PC-9 (cell line): Measurements from ENCODE around the gene ZNF462. TPM values are rescaled to one million over a fixed set of nuclear protein-coding genes. Genes with fewer than 3 reads are reported as not detected.

ENCODE experiments used
- BruUV-seq: library from RNA; stranded (reverse); fragments of 400-500 nt; replicated peaks from 2 replicates; lab custom pipeline; 2021; lab: Mats Ljungman, UMichigan
- CTCF ChIA-PET: fragments of 300-600 bp; sonication (Branson Sonifier 250); formaldehyde crosslinking; loops from one replicate; lab custom pipeline; 2022; ENCODE audit warnings: antibody characterized with exemption; lab: Charles Lee
- POLR2A ChIA-PET: fragments of 300-600 bp; sonication (Branson Sonifier 250); formaldehyde crosslinking; loops from one replicate; lab custom pipeline; 2022; ENCODE audit warnings: antibody characterized with exemption; ENCODE audit not compliant: unreplicated experiment; lab: Charles Lee
- DNase-seq, 2 experiments: peaks; one replicate each; pipeline versions ENCODE4 v3.0.0 to v3.0.0-alpha.2; 2015 to 2022; ENCODE audit warnings: mixed read lengths in 1 of 2
- H2AFZ ChIP-seq: fragments of 200-600 bp; sonication (generic); 2 replicates; pipeline ENCODE4 v1.8.1; 2017; ENCODE audit warnings: antibody characterized with exemption
- H3F3A ChIP-seq: fragments of 200-600 bp; sonication (generic); 2 replicates; pipeline ENCODE4 v1.8.1; 2017; ENCODE audit warnings: antibody characterized with exemption, mild to moderate bottlenecking, low read depth; ENCODE audit not compliant: insufficient read depth
- H3K27ac ChIP-seq: fragments of 200-600 bp; sonication (generic); 2 replicates; pipeline ENCODE4 v1.6.1; 2016; ENCODE audit warnings: mixed run types
- H3K27me3 ChIP-seq: fragments of 200-600 bp; sonication (generic); 2 replicates; pipeline ENCODE4 v1.6.1; 2016; ENCODE audit warnings: low read depth, mixed run types; ENCODE audit not compliant: insufficient read depth
- H3K36me3 ChIP-seq: fragments of 200-600 bp; sonication (generic); 2 replicates; pipeline ENCODE4 v1.6.1; 2016; ENCODE audit warnings: low read depth, mixed run types
- H3K4me1 ChIP-seq: fragments of 200-600 bp; sonication (generic); replicated peaks from 2 replicates; pipeline ENCODE4 v1.6.1; 2016; ENCODE audit warnings: mixed run types; ENCODE audit not compliant: insufficient read depth
- H3K4me2 ChIP-seq: fragments of 200-600 bp; sonication (generic); 2 replicates; pipeline ENCODE4 v1.6.1; 2017; ENCODE audit warnings: mixed run types
- H3K4me3 ChIP-seq: fragments of 200-600 bp; sonication (generic); 2 replicates; pipeline ENCODE4 v1.6.1; 2016; ENCODE audit warnings: mixed run types
- H3K79me2 ChIP-seq: fragments of 200-600 bp; sonication (generic); 2 replicates; pipeline ENCODE4 v1.6.1; 2017; ENCODE audit warnings: low read depth, mixed run types
- H3K9me2 ChIP-seq: fragments of 200-600 bp; sonication (generic); 2 replicates; pipeline ENCODE4 v1.8.1; 2017; ENCODE audit warnings: mild to moderate bottlenecking; ENCODE audit not compliant: insufficient read depth
- H3K9me3 ChIP-seq: fragments of 200-600 bp; sonication (generic); 2 replicates; pipeline ENCODE4 v1.8.1; 2016; ENCODE audit warnings: low read depth; ENCODE audit not compliant: insufficient read depth
- H4K20me1 ChIP-seq: fragments of 200-600 bp; sonication (generic); 2 replicates; pipeline ENCODE4 v1.8.1; 2017; ENCODE audit not compliant: insufficient read depth
- EZH2 ChIP-seq: fragments of 200-600 bp; sonication (generic); IDR thresholded peaks from 2 replicates; pipeline ENCODE4 v1.8.0; 2017; ENCODE audit warnings: antibody characterized with exemption, low read depth
- intact Hi-C: fragments of 100-400 bp; cut with micrococcal nuclease; formaldehyde crosslinking; loops from one replicate; pipeline ENCODE4 v1.10.0; 2022; ENCODE audit not compliant: unreplicated experiment
- total RNA-seq: library from RNA; stranded (reverse); gene quantifications from 2 replicates; pipeline ENCODE4 v1.2.3, GENCODE V29; 2021
- TF ChIP-seq, protein P1 (sequence below): fragments of 200-600 bp; sonication (generic); conservative IDR thresholded peaks from 2 replicates; pipeline ENCODE4 v1.6.1; 2017; ENCODE audit warnings: mixed run types, antibody characterized with exemption, mild to moderate bottlenecking, moderate library complexity

The ZNF462 gene
- total RNA-seq, 1 experiment from 2014 or later: 4.8 TPM

DNA sequence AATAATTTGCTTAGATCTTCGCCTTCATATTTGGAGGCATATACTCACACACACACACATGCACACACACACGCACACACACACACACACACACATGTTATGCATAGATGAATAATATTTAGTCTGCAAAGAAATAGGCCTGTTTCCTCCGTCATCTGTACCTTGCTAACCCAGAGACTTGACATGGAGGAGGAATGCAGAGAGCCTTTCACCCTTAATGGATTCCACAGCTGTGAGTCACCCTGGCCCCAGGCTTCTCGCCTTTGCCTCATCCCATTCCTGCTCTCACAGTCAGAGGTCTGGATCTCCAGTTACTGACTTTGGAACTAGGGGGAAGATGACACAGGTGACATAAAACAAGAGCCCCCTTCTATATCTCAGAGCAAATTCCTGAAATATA is 29.7 kb downstream of the ZNF462 start:
- Histone ChIP-seq H2AFZ (no peak overlapping the region; the same call in 1 of the 2 replicates), H3K4me3 (no peak overlapping the region; the same call in 1 of the 2 replicates), H3K79me2 (no peaks in the 10 kb centered on the region), H3K9me3 (no peaks in the 10 kb centered on the region), H3K27ac (peak overlapping the region; percentile 98), H3K36me3 (no peaks in the 10 kb centered on the region), H4K20me1 (no peaks in the 10 kb centered on the region), H3K9me2 (no peaks in the 10 kb centered on the region), H3K4me1 (peaks cover 52% of the 10 kb centered on the region), H3K4me2 (peak overlapping the region; percentile 70), H3K27me3 (no peaks in the 10 kb centered on the region), H3F3A (peaks cover 27% of the 10 kb centered on the region)
- CTCF ChIA-PET: no interaction called here
- intact Hi-C loops: loop anchor here (1.0 kb wide), 1 partner anchor 25 kb away; no protein-coding TSS in a partner anchor
- DNase-seq: peak; percentile 93 to 95
- POLR2A ChIA-PET: interaction anchor here (0.5 kb wide), 1 partner anchor 50 kb away, joined by 3 read pairs; no protein-coding TSS in a partner anchor
- no TSS peak for BruUV-seq
- TF ChIP-seq, protein P1, sequence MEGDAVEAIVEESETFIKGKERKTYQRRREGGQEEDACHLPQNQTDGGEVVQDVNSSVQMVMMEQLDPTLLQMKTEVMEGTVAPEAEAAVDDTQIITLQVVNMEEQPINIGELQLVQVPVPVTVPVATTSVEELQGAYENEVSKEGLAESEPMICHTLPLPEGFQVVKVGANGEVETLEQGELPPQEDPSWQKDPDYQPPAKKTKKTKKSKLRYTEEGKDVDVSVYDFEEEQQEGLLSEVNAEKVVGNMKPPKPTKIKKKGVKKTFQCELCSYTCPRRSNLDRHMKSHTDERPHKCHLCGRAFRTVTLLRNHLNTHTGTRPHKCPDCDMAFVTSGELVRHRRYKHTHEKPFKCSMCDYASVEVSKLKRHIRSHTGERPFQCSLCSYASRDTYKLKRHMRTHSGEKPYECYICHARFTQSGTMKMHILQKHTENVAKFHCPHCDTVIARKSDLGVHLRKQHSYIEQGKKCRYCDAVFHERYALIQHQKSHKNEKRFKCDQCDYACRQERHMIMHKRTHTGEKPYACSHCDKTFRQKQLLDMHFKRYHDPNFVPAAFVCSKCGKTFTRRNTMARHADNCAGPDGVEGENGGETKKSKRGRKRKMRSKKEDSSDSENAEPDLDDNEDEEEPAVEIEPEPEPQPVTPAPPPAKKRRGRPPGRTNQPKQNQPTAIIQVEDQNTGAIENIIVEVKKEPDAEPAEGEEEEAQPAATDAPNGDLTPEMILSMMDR: no peak
- TF ChIP-seq EZH2: no peak

DNA sequence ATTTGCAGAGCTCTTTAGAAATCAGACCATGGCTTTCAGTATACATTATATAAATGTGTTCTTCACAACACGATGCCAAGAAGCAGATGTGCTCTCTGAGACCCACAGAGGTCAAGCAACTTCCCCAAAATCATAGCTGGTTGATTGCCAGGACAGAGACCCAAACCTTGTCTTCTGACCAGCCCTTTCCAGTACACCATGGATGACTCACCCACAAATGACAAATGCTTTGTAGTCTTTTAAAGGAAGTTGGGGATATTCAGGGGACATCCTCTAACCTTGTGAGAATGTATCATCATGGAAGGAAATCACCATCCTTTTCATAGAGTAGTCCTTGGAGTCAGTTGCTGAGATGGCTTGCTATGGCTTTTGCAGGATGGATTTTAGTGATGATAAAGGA is 30.1 kb downstream of the ZNF462 start:
- Histone ChIP-seq H3K4me1 (peaks cover 56% of the 10 kb centered on the region), H3K9me2 (no peaks in the 10 kb centered on the region), H2AFZ (no peak overlapping the region; the same call in 1 of the 2 replicates), H4K20me1 (no peaks in the 10 kb centered on the region), H3K79me2 (no peaks in the 10 kb centered on the region), H3F3A (peaks cover 27% of the 10 kb centered on the region), H3K27ac (peak overlapping the region; percentile 98), H3K27me3 (no peaks in the 10 kb centered on the region), H3K4me3 (no peak overlapping the region; the same call in 1 of the 2 replicates), H3K36me3 (no peaks in the 10 kb centered on the region), H3K9me3 (no peaks in the 10 kb centered on the region), H3K4me2 (peak overlapping the region; percentile 70)
- POLR2A ChIA-PET: interaction anchor here (0.5 kb wide), 1 partner anchor 49 kb away, joined by 3 read pairs; no protein-coding TSS in a partner anchor
- intact Hi-C loops: no loop called here
- CTCF ChIA-PET: no interaction called here
- no peak for TF ChIP-seq EZH2
- TF ChIP-seq, protein P1: no peak
- BruUV-seq: no TSS peak
- DNase-seq: peak; percentile 45 to 78

GRCh38 chr9:106896695-106897094 is 33.7 kb downstream of the ZNF462 start:
- no peak for TF ChIP-seq EZH2
- TF ChIP-seq, protein P1: no peak
- intact Hi-C loops: no loop called here
- DNase-seq: no peak
- Histone ChIP-seq H3K4me2 (no peak overlapping the region), H3K4me3 (no peak overlapping the region), H3K27ac (no peak overlapping the region), H3K36me3 (no peaks in the 10 kb centered on the region), H3F3A (peaks cover 27% of the 10 kb centered on the region), H2AFZ (no peak overlapping the region), H3K27me3 (no peaks in the 10 kb centered on the region), H4K20me1 (no peaks in the 10 kb centered on the region), H3K9me3 (0 out of 2 replicates have a peak, but pooled peaks cover 3% of the 10 kb centered on the region), H3K9me2 (no peaks in the 10 kb centered on the region), H3K79me2 (no peaks in the 10 kb centered on the region), H3K4me1 (peaks cover 44% of the 10 kb centered on the region)
- ChIA-PET POLR2A (no interaction called here), CTCF (no interaction called here)
- no TSS peak for BruUV-seq
